ENCODE data around the gene SIRT2.

SIRT2 gene

GRCh38 chr19:38845374-38846024 lies 53.9 kb downstream of the SIRT2 start:
- no peak for DNase-seq (ENCODE audit: low read depth, low spot score)

- no peak for DNase-seq (ENCODE audit: low read depth, low spot score)
Measured at GRCh38 chr19:38844093-38844686, 55.2 kb downstream of the SIRT2 start.

DNA sequence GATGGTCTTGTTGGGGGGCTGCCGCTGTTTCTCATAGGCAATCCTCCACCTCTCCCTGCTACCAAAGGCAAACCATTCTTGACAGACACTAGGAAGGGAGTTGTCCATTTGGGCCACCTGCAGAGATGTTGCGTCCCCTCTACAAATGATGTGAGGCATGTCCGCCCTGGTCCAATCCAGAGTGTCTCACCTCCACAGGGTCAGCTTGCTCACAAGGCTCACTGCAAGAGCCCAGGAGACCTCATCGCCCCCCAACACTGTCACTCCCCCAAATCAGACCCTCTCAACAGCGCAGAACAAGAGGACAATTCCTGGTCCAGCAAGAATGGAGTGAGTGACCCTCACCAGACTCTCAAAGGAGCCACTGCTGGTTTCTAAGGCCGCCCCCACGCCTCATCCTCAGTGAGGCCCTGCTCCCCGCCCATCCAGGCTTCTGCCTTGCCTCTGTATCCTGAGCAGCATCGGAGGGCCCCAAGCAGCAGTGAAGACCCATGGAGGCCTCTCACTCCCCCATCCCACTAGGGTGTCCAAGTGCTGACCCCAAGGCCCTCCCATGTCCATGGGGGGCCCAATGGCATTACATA lies 56.2 kb downstream of the SIRT2 start:
- no peak for DNase-seq (ENCODE audit: low read depth, low spot score)

DNA sequence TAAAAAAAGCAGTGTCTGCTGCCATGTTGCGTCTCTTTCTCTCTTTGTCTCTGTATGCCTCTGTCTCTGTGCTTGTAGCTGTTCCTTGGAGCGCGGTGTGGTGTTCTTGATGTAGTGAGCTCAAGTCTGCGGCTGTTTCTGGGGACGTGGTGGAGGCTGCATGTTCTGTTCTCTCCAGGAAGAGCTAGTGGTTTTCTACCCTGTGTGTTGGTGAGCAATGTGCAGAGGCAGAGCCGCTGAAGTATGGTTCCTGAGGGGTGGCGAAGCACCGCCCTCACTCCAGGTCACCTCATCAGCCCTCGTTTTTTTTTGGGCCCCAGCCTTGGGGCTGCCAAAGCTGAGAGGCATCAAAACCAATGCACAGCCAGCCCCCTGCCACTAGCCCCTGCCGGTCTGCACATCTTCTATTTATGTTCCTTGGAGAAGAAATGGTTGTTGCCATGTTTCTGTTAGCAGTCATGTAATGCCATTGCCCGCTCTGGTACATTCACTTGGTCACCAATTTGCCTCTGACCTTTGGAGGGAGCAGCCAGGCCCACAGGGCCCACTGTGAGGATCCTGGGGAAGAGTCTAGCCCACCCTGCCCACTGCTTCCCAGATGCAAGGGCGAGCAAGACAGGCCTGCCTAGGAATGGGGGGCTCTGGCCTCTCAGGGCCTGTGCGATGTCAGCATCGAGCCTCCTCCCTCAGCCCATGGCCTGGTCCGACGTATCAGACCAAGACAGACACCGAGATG lies 56.8 kb downstream of the SIRT2 start:
- no peak for DNase-seq (ENCODE audit: low read depth, low spot score)

- no peak for DNase-seq (ENCODE audit: low read depth, low spot score)
Measured at GRCh38 chr19:38841787-38842438, 57.5 kb downstream of the SIRT2 start.

GRCh38 chr19:38841180-38841766 lies 58.1 kb downstream of the SIRT2 start:
- DNase-seq (ENCODE audit: low read depth, low spot score) = no peak

DNA sequence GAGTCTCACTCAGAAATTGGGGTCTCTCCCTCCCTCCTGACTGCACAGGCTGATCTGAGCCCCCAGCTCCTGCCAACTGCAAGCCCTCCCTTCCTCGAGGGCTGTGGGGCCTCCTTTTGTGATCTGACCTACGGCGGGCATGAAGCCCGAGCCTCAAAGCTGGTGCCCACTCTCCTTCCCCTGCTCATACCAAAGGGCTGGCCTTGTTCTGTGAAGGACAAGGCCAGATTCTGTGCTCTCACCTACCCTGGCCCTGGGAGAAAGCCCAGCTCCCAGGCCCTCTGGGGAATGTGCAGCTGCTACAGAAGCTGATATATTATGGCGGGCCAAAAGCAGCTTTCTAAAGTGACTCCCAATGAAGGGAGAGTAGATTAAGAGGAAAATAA lies 58.8 kb downstream of the SIRT2 start:
- no peak for DNase-seq (ENCODE audit: low read depth, low spot score)

- no peak for DNase-seq (ENCODE audit: low read depth, low spot score)
Measured at GRCh38 chr19:38839816-38840582, 59.4 kb downstream of the SIRT2 start.

GRCh38 chr19:38838986-38839761 lies 60.2 kb downstream of the SIRT2 start:
- DNase-seq (ENCODE audit: low read depth, low spot score) = no peak

- no peak for DNase-seq (ENCODE audit: low read depth, low spot score)
Measured at GRCh38 chr19:38838208-38838985, 61.0 kb downstream of the SIRT2 start.

DNA sequence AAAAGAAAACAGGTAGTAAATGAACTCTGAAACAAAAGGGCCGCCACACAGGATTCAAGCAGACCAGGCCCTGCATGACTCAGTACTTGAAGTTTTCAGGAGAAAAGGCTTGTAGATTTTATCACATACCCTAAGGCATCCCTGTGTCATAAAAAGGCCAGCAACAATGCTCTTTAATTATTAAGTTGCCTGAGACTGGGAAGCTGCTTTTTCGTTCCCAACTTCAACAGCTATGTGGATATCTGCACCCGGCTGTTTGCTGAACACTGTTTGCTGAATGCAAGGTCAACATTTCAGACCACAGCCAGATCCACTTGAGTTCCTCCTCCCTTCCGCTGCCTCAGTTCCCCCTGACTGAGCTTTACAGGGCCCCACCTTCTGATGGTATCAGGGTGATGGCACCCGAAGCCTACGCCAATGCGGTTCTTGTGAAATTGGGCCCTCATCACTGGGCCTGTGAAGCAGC lies 61.7 kb downstream of the SIRT2 start:
- no peak for DNase-seq (ENCODE audit: low read depth, low spot score)

GRCh38 chr19:38836983-38837626 lies 62.3 kb downstream of the SIRT2 start:
- no peak for DNase-seq (ENCODE audit: low read depth, low spot score)

GRCh38 chr19:38836159-38836982 lies 63.0 kb downstream of the SIRT2 start:
- no peak for DNase-seq (ENCODE audit: low read depth, low spot score)

DNA sequence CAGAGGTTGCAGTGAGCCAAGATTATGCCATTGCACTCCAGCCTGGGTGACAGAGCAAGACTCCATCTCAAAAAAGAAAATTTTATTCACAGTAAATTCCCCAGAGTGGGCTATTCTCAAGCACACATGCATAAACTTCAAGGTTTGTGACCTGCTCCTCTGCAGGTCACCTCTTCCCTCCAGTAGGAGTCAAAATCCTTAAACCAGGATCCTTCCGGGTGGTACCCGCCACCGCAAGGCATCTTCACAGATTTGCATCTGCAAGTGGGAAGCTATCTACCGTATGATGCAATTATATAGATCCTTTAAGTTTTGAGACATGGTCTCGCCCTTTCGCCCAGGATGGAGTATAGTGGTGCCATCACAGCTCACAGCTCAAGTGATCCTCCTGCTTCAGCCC lies 64.8 kb downstream of the SIRT2 start:
- DNase-seq (ENCODE audit: low read depth, low spot score) = no peak

- DNase-seq (ENCODE audit: low read depth, low spot score) = no peak
Measured at GRCh38 chr19:38834104-38834490, 65.3 kb downstream of the SIRT2 start.

DNA sequence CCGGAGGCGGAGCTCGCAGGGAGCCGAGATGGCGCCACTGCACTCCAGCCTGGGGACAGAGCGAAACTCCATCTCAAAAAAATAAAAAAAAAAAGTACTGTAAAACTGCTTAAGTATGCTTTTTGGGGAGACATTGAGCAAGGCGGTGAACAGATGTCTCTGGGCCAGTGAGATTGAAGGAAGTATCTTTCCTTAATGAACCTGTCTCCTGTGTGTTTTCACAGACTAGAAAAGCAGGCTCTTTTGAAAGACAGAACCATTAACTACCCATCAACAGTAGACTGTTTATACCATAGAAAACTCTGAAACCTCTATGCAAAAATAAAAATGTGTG lies 66.4 kb downstream of the SIRT2 start:
- DNase-seq (ENCODE audit: low read depth, low spot score) = no peak

- DNase-seq (ENCODE audit: low read depth, low spot score) = no peak
Measured at GRCh38 chr19:38831142-38831605, 68.2 kb downstream of the SIRT2 start.
